SH-SY5Y (cell line): ENCODE data around the gene LOC101059915.

Experiments
- GATA2 ChIP-seq: IDR thresholded peaks from 2 replicates; pipeline ENCODE4 v1.6.1; 2011; ENCODE audit warnings: mild to moderate bottlenecking, low read depth, low read length
- GATA3 ChIP-seq: IDR thresholded peaks from 2 replicates; pipeline ENCODE4 v1.6.1; 2011; ENCODE audit warnings: low read depth, mild to moderate bottlenecking, low read length, moderate library complexity

- TF ChIP-seq GATA2 (no peak), GATA3 (no peak)
Measured at GRCh38 chrX:71626576-71626975, 40.8 kb upstream of the LOC101059915 start.
